Measurements from ENCODE around the gene CCDC191. TPM values are rescaled to one million over a fixed set of nuclear protein-coding genes. Genes with fewer than 3 reads are reported as not detected.

Gene CCDC191, protein sequence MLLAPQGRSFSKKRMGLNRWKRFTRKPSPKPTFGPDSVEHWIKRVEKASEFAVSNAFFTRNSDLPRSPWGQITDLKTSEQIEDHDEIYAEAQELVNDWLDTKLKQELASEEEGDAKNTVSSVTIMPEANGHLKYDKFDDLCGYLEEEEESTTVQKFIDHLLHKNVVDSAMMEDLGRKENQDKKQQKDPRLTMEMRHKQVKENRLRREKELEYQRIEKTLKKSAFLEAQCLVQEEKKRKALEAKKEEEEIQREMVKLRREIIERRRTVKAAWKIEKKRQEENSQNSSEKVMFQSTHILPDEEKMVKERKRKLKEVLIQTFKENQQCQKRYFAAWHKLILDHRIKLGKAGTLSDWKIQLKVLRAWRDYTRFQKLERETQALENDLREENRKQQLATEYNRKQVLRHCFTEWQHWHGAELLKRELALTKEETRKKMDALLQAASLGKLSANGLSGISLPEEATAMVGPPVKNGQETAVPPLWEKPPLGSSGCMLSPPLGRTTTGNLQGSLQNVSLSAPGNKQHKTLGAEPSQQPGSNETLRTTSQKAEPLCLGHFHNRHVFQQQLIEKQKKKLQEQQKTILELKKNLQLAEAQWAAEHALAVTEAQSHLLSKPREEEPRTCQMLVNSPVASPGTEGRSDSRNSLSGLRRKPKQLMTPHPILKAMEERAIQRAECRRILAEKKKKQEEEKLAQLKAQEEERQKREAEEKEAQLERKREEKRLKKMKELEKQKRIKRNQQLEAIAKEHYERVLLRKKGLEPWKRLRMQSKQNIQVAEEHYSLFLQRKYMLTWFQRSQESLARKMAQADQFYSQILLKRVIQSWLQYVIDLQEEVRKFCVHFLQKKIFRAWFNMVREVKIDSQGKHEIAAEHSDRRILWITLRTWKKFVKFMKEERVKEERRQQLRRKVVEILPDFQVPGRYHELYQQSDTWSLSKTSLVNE
- 1.8 and 2.0 TPM in 2 replicates for total RNA-seq

DNA sequence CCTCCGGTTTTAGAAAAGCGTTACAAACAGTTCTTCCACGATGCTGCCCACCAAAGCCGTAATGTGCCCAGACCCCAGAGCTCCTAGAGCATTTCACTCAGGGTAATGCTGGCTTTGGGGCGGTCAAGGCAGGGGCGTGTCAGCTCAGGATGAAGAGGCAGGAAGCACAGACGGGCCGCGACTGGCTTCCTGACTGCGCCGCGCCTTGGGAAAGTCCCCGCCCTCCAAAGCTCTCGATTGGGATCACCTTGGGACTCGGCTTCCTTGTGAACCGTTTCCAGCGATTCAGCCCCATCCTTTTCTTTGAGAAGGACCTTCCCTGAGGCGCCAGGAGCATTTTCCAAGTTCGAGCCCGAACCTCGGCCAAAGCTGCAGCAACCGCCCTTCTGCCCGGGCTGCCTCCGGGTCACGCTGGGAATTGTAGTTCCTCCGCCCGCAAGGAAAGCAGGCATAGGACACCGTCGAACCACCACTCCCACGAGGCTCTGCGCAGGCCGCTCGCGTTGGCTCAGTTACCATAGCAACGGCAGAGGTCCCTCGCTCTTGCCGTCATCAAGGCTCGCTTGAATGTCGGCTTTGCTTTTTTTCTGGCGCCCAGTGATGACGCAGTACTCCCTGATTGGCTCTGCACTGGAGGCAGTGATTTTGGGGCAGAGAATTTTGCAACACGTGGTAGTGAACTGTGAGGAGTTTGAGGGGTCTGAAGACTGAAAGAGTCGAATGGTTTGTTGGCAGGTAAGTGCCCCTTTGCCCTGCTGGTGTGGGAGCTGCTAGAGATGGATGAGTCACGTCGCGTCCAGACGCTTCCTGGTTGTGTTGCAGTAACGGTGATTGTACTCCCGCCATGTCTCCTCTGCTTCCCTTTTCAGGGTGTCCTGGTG is at the start of gene CCDC191, which contains the start of gene QTRT2:
TSS of gene CCDC191 (minus strand) at position 397 of the 881 bp plus-strand sequence. CDS start at position 337, 60 bp downstream.
TSS of gene QTRT2 (plus strand) at position 608 of the 881 bp plus-strand sequence. CDS start 8,521 bp downstream, outside the sequence.

GRCh38 chr3:113947372-113948014 is 108.8 kb downstream of the CCDC191 start, which contains the start of gene ZDHHC23:
ZDHHC23 (plus strand) TSS chr3:113948013; CDS start chr3:113948803, 790 bp downstream.

Other genes with a start within 250 kb of the CCDC191 start
- gene GRAMD1C, start 217.7 kb downstream of the CCDC191 start, total RNA-seq: 1.3 and 2.1 TPM in 2 replicates
- 0.74 and 0.85 TPM in 2 replicates for gene ZDHHC23, start 108.5 kb downstream of the CCDC191 start, total RNA-seq
- gene QTRT2, start 211 bp upstream of the CCDC191 start, total RNA-seq: 10.8 and 11.8 TPM in 2 replicates
- not detected in 2 replicates for gene DRD3, start 122.5 kb upstream of the CCDC191 start, total RNA-seq
- gene ZNF80, start 181.1 kb upstream of the CCDC191 start, total RNA-seq: not detected in 2 replicates
- gene TIGIT, start 237.5 kb upstream of the CCDC191 start, total RNA-seq: not detected in 2 replicates

Measured in smooth muscle cell of bladder (primary cell).